Liver (tissue), 3 donors: ENCODE measurements around the gene PELI2.

ENCODE experiments used
- FOXA1 ChIP-seq: IDR thresholded peaks from 2 replicates; pipeline ENCODE4 v1.6.1; 2016; ENCODE audit warnings: antibody characterized with exemption
- GABPA ChIP-seq, 2 donors: IDR thresholded peaks in 1 of 2; conservative IDR thresholded peaks in 1 of 2; 2 replicates each; pipeline ENCODE4 v1.6.1; 2016; ENCODE audit warnings: antibody characterized with exemption in 2 of 2, mild to moderate bottlenecking in 1 of 2, moderate library complexity in 1 of 2
- RAD21 ChIP-seq, 2 donors: IDR thresholded peaks; 2 replicates each; pipeline ENCODE4 v1.6.1; 2016; ENCODE audit warnings: antibody characterized with exemption in 2 of 2, mild to moderate bottlenecking in 2 of 2
- TAF1 ChIP-seq: conservative IDR thresholded peaks from 2 replicates; pipeline ENCODE4 v1.6.1; 2016; ENCODE audit warnings: antibody characterized with exemption, mild to moderate bottlenecking
- YY1 ChIP-seq: IDR thresholded peaks from 2 replicates; pipeline ENCODE4 v1.6.1; 2016; ENCODE audit warnings: antibody characterized with exemption, mild to moderate bottlenecking
- TF ChIP-seq, protein P1 (sequence below): IDR thresholded peaks from 2 replicates; pipeline ENCODE4 v1.6.1; 2016; ENCODE audit warnings: antibody characterized with exemption, mild to moderate bottlenecking
- TF ChIP-seq, protein P2 (sequence below): fragments of 150-350 bp; IDR thresholded peaks from 2 replicates; pipeline ENCODE4 v1.5.1; 2017; ENCODE audit warnings: improper control_type of control experiment, low read depth, low read length; ENCODE audit not compliant: missing input control
- TF ChIP-seq, protein P3 (sequence below): IDR thresholded peaks from 2 replicates; pipeline ENCODE4 v1.6.1; 2016; ENCODE audit warnings: antibody characterized with exemption
- TF ChIP-seq, protein P4 (sequence below): IDR thresholded peaks from 2 replicates; pipeline ENCODE4 v1.6.1; 2016; ENCODE audit warnings: antibody characterized with exemption
- donor health status: healthy.
- donor health status: healthy.

DNA sequence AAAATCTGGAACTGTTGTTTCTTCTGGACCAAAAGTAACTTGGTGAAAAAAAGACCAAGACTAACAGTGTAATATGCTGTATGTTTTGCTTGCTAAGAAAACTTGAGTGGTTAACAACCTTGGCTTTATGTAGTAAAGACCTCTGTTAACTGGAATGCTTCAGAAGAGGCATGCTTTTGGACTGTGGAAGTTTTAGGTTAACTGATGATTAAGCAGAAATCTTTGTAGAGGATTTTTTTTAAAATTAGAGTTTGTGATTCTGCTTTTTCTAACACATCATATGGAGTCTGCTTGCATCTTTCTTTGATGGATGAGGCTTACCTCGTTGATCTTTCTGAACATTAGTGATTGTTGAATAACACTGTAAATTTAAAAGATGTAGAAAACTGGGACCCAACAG is 17.5 kb downstream of the PELI2 start:
- TF ChIP-seq, protein P1, sequence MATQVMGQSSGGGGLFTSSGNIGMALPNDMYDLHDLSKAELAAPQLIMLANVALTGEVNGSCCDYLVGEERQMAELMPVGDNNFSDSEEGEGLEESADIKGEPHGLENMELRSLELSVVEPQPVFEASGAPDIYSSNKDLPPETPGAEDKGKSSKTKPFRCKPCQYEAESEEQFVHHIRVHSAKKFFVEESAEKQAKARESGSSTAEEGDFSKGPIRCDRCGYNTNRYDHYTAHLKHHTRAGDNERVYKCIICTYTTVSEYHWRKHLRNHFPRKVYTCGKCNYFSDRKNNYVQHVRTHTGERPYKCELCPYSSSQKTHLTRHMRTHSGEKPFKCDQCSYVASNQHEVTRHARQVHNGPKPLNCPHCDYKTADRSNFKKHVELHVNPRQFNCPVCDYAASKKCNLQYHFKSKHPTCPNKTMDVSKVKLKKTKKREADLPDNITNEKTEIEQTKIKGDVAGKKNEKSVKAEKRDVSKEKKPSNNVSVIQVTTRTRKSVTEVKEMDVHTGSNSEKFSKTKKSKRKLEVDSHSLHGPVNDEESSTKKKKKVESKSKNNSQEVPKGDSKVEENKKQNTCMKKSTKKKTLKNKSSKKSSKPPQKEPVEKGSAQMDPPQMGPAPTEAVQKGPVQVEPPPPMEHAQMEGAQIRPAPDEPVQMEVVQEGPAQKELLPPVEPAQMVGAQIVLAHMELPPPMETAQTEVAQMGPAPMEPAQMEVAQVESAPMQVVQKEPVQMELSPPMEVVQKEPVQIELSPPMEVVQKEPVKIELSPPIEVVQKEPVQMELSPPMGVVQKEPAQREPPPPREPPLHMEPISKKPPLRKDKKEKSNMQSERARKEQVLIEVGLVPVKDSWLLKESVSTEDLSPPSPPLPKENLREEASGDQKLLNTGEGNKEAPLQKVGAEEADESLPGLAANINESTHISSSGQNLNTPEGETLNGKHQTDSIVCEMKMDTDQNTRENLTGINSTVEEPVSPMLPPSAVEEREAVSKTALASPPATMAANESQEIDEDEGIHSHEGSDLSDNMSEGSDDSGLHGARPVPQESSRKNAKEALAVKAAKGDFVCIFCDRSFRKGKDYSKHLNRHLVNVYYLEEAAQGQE = no peak
- TF ChIP-seq YY1 (no peak), TAF1 (no peak), GABPA (IDR thresholded peaks at IDR 0.05 in 1 of 2, conservative IDR thresholded peaks at IDR 0.05 in 1 of 2) (no peak), FOXA1 (no peak), RAD21 (IDR thresholded peaks at IDR 0.05) (no peak)
- TF ChIP-seq, protein P2, sequence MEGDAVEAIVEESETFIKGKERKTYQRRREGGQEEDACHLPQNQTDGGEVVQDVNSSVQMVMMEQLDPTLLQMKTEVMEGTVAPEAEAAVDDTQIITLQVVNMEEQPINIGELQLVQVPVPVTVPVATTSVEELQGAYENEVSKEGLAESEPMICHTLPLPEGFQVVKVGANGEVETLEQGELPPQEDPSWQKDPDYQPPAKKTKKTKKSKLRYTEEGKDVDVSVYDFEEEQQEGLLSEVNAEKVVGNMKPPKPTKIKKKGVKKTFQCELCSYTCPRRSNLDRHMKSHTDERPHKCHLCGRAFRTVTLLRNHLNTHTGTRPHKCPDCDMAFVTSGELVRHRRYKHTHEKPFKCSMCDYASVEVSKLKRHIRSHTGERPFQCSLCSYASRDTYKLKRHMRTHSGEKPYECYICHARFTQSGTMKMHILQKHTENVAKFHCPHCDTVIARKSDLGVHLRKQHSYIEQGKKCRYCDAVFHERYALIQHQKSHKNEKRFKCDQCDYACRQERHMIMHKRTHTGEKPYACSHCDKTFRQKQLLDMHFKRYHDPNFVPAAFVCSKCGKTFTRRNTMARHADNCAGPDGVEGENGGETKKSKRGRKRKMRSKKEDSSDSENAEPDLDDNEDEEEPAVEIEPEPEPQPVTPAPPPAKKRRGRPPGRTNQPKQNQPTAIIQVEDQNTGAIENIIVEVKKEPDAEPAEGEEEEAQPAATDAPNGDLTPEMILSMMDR = no peak
- TF ChIP-seq, protein P3, sequence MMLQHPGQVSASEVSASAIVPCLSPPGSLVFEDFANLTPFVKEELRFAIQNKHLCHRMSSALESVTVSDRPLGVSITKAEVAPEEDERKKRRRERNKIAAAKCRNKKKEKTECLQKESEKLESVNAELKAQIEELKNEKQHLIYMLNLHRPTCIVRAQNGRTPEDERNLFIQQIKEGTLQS = no peak
- TF ChIP-seq, protein P4, sequence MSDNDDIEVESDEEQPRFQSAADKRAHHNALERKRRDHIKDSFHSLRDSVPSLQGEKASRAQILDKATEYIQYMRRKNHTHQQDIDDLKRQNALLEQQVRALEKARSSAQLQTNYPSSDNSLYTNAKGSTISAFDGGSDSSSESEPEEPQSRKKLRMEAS = no peak
